ENCODE data around the gene ST8SIA1. TPM values are rescaled to one million over a fixed set of nuclear protein-coding genes. Genes with fewer than 3 reads are reported as not detected.
A peak's percentile ranks its signal among the peaks of the same experiment; 100 is the strongest.

ST8SIA1 gene
- total RNA-seq, 3 donors from 2014 or later, result 1.5 to 4.0 (median 1.6) TPM

DNA sequence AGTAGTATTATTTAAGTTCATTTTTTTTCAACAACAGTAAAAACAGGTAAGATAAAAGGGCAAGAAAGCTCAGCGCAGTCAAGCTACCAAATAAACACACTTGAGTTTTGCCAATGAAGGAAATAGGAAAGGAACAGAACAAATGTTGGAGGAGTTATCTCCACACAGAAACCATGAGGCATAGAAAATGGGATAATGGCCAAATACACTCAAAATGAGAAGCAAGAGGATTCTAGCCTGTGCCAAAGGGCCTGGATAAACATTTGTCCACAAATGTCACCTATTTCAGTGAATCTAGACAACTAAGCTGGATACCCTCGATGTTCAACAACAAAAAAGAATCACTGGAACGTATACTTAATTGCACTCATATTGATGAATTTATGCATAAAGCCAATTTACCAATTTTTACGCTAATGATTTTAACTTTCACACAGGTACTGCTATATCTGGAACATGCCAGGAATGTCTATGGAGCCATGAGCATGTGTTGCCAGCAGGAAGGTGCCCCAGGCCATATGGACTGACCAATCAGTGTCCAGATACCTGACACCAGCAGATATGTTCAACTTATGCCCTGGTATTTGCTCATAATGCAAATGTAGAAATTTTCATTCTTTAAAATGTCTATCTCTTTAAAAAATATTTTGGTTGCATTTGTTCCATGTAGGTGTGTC is 21.1 kb downstream of the ST8SIA1 start:
- no peak for ATAC-seq
- H3K36me3 Mint-ChIP-seq (ENCODE audit: insufficient read depth), result peaks cover 1% of the 10 kb centered on the region
- no peak overlapping the region for H3K4me3 Mint-ChIP-seq
- H3K9me3 Mint-ChIP-seq, result no peaks in the 10 kb centered on the region
- peaks cover 16% of the 10 kb centered on the region for H3K4me1 Mint-ChIP-seq (ENCODE audit: low read depth)
- DNase-seq, result no peak
- H3K27me3 Mint-ChIP-seq (ENCODE audit: low read depth), result no peaks in the 10 kb centered on the region

DNA sequence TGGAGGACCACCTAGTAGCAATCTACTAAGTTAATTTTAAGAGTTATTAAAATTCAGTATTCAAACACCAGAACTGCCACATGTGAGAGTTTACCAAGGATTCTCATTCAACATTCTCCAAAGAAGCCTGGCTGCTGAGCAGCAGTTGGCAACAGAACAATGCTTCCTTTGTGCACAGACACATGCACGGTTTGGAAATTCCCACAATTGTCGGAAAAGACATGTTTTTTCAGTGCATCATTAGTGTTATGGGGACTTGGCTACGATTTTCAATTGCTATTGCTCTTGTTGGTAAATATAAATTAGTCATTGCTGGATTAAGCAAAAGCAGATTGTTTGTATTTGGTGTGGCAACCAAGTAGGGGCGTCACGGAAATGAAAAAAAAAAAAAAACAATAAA is 22.2 kb downstream of the ST8SIA1 start:
- no peak overlapping the region for H3K4me3 Mint-ChIP-seq
- H3K27me3 Mint-ChIP-seq (ENCODE audit: low read depth), result no peaks in the 10 kb centered on the region
- ATAC-seq (no peak), DNase-seq (no peak)
- peaks cover 3% of the 10 kb centered on the region for H3K36me3 Mint-ChIP-seq (ENCODE audit: insufficient read depth)
- no peaks in the 10 kb centered on the region for H3K9me3 Mint-ChIP-seq
- peaks cover 16% of the 10 kb centered on the region for H3K4me1 Mint-ChIP-seq (ENCODE audit: low read depth)

DNA sequence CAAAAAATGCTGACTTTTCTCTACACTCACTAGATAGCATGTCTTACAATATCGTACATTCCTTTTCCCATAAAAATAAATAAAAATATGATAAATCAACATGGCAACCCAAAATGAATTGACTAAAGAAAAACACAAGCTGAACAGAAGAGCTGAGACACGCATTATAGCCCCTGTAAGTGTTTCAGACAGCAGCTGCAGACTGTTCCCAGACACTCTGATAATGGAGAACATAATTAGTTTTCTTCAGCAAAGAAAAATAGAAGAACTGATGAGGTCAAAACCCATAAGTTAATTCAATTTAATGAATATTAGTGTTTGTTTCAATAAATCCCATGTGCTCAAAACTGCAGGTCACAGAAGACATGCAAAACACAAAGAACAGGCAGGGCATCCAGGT is 23.8 kb downstream of the ST8SIA1 start:
- H3K4me3 Mint-ChIP-seq, result no peak overlapping the region
- no peaks in the 10 kb centered on the region for H3K27me3 Mint-ChIP-seq (ENCODE audit: low read depth)
- ATAC-seq (no peak), DNase-seq (no peak)
- peaks cover 14% of the 10 kb centered on the region for H3K4me1 Mint-ChIP-seq (ENCODE audit: low read depth)
- H3K36me3 Mint-ChIP-seq (ENCODE audit: insufficient read depth), result peaks cover 7% of the 10 kb centered on the region
- no peaks in the 10 kb centered on the region for H3K9me3 Mint-ChIP-seq

DNA sequence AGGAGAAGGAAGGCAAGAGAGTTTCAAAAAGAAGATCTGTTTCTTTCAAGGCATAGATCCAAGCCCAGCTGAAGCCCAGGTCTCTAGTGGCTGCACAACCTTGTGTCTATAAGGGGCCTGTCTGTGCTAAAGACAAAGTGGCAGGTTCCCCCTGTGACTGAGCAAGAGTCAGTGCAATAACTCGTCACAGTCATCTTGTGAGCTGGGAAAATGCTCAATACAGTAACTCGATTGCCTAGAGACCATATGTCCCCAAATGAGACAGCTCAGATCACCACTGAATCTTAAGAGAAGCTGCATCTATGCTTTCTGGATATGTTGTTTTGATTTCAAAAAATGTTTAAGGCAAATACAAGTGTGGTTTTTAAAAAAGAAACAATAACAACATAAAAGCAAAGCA is 24.2 kb downstream of the ST8SIA1 start:
- no peaks in the 10 kb centered on the region for H3K27me3 Mint-ChIP-seq (ENCODE audit: low read depth)
- H3K36me3 Mint-ChIP-seq (ENCODE audit: insufficient read depth), result peaks cover 7% of the 10 kb centered on the region
- H3K4me1 Mint-ChIP-seq (ENCODE audit: low read depth), result peaks cover 12% of the 10 kb centered on the region
- DNase-seq, result no peak
- H3K9me3 Mint-ChIP-seq, result no peaks in the 10 kb centered on the region
- no peak for ATAC-seq
- H3K4me3 Mint-ChIP-seq, result no peak overlapping the region

DNA sequence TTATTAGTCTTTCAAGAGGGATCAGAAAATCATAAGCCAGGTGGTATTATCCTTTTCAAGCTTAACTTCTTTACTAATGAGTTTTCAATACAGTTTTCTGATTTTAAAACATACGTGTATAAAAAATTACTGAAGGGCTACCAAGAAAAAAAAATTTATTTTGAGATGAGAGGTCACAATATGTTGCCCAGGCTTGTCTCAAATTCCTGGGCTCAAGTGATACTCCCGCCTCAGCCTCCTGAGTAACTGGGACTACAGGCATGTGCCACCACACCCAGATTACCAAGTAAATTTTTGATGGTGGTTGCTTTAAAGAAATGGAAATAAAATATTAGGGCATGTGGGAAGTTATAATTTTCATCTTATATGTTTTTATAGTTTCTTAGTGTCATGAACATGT is 26.7 kb downstream of the ST8SIA1 start:
- Mint-ChIP-seq H3K9me3 (no peaks in the 10 kb centered on the region), H3K27me3 (ENCODE audit: low read depth) (no peaks in the 10 kb centered on the region), H3K4me1 (ENCODE audit: low read depth) (peaks cover 7% of the 10 kb centered on the region), H3K4me3 (no peak overlapping the region), H3K36me3 (ENCODE audit: insufficient read depth) (peaks cover 7% of the 10 kb centered on the region)
- ATAC-seq (no peak), DNase-seq (no peak)

DNA sequence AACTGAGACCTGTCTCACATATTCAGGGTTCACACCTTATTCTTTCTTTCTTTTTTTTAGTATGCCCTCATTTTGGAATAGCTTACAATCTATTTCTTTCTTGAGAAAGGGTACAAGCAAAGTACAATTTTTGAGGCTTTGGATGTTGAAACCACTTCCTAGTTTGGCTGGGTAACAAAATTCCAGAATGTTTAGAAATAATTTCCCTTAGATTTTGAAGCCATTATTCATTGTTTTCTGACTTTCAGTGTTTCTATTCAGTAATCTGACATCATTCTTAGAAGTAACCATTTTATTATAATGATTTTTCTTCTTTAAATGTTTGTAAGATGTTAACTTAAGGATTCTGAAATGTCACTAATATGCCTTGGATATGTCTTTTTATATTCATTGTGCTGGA is 28.2 kb downstream of the ST8SIA1 start:
- no peak for ATAC-seq
- DNase-seq, result no peak
- H3K4me3 Mint-ChIP-seq, result no peak overlapping the region
- H3K27me3 Mint-ChIP-seq (ENCODE audit: low read depth), result no peaks in the 10 kb centered on the region
- peaks cover 9% of the 10 kb centered on the region for H3K36me3 Mint-ChIP-seq (ENCODE audit: insufficient read depth)
- peaks cover 4% of the 10 kb centered on the region for H3K9me3 Mint-ChIP-seq
- H3K4me1 Mint-ChIP-seq (ENCODE audit: low read depth), result no peaks in the 10 kb centered on the region

DNA sequence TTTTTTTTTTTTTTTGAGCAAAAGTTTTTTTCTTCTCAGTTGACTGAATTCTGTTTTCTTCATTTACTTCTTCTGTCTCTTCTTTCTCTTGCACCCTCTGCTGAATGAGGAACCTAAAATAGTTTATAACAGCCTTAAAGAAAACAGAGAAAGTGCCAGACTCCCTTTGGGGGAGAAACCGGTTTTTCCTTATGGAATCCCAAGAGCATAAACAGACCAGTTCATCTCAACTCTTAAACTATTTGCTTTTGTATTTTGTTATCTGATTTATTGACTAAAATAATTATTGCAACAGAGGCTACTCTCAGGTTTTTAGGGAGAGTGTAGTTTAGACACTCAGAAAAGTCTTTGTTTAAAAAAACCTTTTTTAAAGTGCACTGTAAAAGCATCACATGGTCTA is 30.2 kb downstream of the ST8SIA1 start:
- H3K27me3 Mint-ChIP-seq (ENCODE audit: low read depth), result no peaks in the 10 kb centered on the region

DNA sequence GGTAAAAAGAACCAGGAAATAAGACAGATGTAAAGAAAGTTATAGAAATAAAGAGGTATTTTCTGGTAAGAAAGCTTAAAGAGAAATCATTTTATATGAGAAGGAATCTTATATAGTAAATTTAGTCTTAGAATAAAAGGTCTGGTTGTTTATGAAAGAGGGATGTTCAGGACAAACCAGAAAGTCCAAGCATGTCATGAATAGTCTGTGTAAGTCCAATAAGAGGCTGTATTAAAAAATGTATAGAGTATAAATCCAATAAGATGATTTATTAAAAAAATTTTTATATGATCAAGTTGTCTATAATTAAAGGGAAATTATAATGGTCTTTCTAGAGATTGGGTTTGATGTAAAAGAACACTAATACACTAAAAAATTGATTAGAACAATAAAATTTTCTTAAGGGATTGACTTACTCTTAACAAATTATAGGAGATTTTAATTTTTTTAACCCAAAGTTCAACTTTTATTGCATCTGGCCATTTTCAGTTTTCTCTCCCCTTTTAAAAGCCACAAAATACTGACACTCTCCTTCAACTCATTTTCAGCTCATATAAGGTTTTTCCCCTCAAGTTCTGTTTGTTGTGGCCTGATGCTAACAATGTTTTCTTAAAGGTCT is 35.1 kb downstream of the ST8SIA1 start:
- peaks cover 6% of the 10 kb centered on the region for H3K36me3 Mint-ChIP-seq (ENCODE audit: insufficient read depth)
- no peaks in the 10 kb centered on the region for H3K4me1 Mint-ChIP-seq (ENCODE audit: low read depth)
- H3K4me3 Mint-ChIP-seq, result no peak overlapping the region
- no peak for DNase-seq
- H3K27me3 Mint-ChIP-seq (ENCODE audit: low read depth), result no peaks in the 10 kb centered on the region
- ATAC-seq, result no peak
- H3K9me3 Mint-ChIP-seq, result peaks cover 19% of the 10 kb centered on the region

More for the DNA sequence above, 30.2 kb downstream of the ST8SIA1 start:
- no peak for DNase-seq
- H3K9me3 Mint-ChIP-seq, result peaks cover 14% of the 10 kb centered on the region
- no peaks in the 10 kb centered on the region for H3K4me1 Mint-ChIP-seq (ENCODE audit: low read depth)
- peaks cover 8% of the 10 kb centered on the region for H3K36me3 Mint-ChIP-seq (ENCODE audit: insufficient read depth)
- ATAC-seq, result no peak
- H3K4me3 Mint-ChIP-seq, result no peak overlapping the region

DNA sequence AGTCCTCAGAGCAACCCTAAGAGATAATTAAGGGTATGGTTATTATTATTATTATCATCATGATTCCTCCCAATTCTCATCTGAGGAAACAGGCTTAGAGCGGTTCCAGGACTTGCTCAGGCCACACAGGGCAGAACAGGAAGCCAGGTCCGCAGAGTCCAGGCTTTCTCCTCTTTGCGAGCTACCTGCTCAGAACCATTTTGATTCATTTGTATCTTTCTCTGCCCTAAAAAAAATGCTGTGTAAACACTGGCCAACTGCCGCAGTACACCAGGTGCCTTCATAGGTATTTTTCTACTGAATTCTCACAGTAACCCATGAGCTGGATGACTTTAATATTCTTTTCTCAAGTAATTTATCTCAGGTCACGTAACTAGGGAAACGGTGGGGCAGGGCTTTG is 45.3 kb downstream of the ST8SIA1 start:
- Mint-ChIP-seq H3K4me3 (no peak overlapping the region), H3K27me3 (ENCODE audit: low read depth) (no peaks in the 10 kb centered on the region), H3K4me1 (ENCODE audit: low read depth) (peaks cover 28% of the 10 kb centered on the region), H3K36me3 (ENCODE audit: insufficient read depth) (peaks cover 2% of the 10 kb centered on the region), H3K9me3 (no peaks in the 10 kb centered on the region)
- no peak for ATAC-seq
- DNase-seq, result no peak

DNA sequence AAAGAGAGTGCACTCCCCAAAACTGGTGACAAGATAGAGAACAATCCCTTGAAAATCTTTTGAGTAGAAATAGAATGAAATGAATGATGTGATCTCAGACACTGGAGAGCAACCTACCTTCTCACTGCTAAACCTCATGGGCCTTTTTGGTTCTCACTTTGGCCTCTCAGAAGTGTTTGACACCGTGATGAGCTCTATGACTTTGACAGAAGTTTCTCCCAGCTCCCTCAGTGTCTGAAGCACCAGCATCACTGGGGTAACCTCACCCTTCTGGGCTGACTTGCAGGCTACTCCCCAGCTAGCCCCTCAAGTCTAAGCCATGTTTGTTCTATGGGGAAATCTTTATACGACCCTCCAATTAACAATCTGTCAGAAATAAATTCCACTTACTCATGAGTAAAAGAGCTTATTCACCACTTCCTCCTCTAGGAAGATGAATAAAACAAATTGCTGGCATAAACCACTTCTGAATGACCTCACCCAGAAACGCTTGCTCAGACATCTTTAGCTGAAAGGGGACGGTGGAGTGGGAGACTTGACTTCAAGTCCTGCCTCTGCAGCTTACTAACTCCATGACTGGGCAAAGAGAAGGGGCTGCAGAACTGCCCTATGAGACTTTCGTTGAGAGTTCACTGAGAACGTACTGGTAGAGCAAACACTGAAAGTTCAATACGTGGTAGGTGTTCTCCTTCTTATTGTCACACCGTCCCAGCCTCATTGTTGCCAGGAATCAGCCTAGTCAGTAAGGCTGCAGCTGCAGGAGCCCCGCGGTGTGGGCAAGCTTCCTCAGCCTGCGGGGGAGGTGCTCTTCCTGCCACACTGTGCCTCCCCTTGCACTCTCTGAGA is 46.5 kb downstream of the ST8SIA1 start:
- peaks cover 28% of the 10 kb centered on the region for H3K4me1 Mint-ChIP-seq (ENCODE audit: low read depth)
- peak; percentile 79 to 87 for ATAC-seq
- peak overlapping the region; percentile 64 for H3K4me3 Mint-ChIP-seq
- peak; percentile 7 for DNase-seq
- no peaks in the 10 kb centered on the region for H3K27me3 Mint-ChIP-seq (ENCODE audit: low read depth)
- H3K9me3 Mint-ChIP-seq, result no peaks in the 10 kb centered on the region
- peaks cover 2% of the 10 kb centered on the region for H3K36me3 Mint-ChIP-seq (ENCODE audit: insufficient read depth)

DNA sequence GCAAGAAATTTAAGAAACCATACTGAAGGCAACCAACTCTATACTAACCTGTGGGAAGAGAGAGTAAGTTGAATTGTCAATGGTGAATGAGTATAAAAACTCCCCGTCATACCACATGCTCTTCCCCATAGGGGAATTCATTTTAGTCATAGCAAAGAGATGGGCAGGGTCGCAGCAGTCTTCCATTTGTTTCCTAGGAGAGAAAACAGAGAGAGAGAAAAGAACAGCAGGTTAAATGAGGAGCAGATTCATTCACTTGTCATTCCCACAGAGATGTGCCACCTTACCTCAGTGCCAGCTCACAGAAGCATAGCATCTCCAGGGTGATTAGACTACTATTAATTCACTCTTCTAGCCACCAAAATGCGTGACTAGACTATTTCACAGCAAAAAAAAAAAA is 47.4 kb downstream of the ST8SIA1 start:
- Mint-ChIP-seq H3K36me3 (ENCODE audit: insufficient read depth) (peaks cover 2% of the 10 kb centered on the region), H3K9me3 (no peaks in the 10 kb centered on the region), H3K4me1 (ENCODE audit: low read depth) (peaks cover 28% of the 10 kb centered on the region), H3K27me3 (ENCODE audit: low read depth) (no peaks in the 10 kb centered on the region), H3K4me3 (no peak overlapping the region)
- no peak for DNase-seq
- no peak for ATAC-seq

DNA sequence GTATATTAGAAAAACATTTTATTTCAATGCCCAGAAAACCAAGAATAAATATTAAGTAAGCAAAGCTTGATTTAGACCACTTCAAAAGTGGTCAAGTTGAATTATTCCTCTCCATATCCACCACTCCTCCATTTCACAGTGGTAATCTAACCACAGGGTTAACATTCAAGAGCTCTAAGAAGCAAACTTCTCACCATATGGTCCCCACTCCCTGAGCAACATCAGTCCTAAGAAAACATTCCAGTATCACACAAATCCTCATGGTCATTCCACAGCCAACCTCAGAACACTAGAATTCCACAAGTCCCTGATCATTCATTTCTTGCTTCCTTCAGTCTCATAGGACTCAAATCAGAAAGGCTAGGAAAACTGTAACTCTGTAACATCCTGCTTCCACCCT is 47.9 kb downstream of the ST8SIA1 start:
- DNase-seq (no peak), ATAC-seq (no peak)
- no peak overlapping the region for H3K4me3 Mint-ChIP-seq
- peaks cover 2% of the 10 kb centered on the region for H3K36me3 Mint-ChIP-seq (ENCODE audit: insufficient read depth)
- no peaks in the 10 kb centered on the region for H3K27me3 Mint-ChIP-seq (ENCODE audit: low read depth)
- peaks cover 28% of the 10 kb centered on the region for H3K4me1 Mint-ChIP-seq (ENCODE audit: low read depth)
- H3K9me3 Mint-ChIP-seq, result no peaks in the 10 kb centered on the region

DNA sequence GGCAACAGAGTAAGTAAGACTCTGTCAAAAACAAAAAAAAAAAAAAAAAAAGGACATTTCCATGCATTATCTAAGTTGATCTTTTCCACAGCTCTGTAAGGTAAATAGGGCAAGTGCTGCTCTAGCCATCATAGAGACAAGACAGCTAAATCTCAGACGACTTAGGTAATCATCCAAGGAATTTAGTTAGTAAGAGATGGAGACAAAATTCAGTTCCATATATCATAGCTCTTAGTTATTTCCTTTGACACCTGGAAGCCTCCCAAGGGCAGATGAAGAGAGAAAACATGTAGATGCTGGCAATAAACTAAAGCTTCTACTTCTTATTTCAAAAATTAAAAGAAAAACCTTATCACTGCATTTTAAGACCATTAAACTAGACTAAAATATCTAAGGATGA is 48.7 kb downstream of the ST8SIA1 start:
- peaks cover 2% of the 10 kb centered on the region for H3K36me3 Mint-ChIP-seq (ENCODE audit: insufficient read depth)
- ATAC-seq, result no peak
- H3K27me3 Mint-ChIP-seq (ENCODE audit: low read depth), result no peaks in the 10 kb centered on the region
- peaks cover 28% of the 10 kb centered on the region for H3K4me1 Mint-ChIP-seq (ENCODE audit: low read depth)
- no peak for DNase-seq
- H3K4me3 Mint-ChIP-seq, result no peak overlapping the region
- H3K9me3 Mint-ChIP-seq, result no peaks in the 10 kb centered on the region

DNA sequence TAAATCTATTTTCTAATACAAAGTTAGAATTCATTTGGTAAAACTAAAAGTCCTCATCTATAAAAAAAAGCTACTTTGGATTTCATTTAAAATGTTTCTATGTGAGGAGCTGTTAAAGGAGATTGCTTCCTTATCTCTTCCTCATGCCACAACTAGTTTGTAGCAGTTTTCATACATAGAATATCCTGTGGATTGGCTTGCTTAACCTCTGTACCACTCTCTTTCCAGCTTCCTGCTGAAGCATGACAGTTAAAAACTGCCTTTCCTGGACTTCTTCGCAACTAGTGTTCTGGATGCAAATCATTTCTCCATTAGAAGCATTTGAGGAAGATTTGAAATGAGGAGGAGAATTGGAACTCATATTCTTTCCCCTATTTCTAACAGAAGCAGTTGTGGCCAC is 49.6 kb downstream of the ST8SIA1 start:
- DNase-seq (no peak), ATAC-seq (no peak)
- H3K9me3 Mint-ChIP-seq, result no peaks in the 10 kb centered on the region
- H3K27me3 Mint-ChIP-seq (ENCODE audit: low read depth), result no peaks in the 10 kb centered on the region
- peaks cover 28% of the 10 kb centered on the region for H3K4me1 Mint-ChIP-seq (ENCODE audit: low read depth)
- peaks cover 4% of the 10 kb centered on the region for H3K36me3 Mint-ChIP-seq (ENCODE audit: insufficient read depth)
- no peak overlapping the region for H3K4me3 Mint-ChIP-seq

DNA sequence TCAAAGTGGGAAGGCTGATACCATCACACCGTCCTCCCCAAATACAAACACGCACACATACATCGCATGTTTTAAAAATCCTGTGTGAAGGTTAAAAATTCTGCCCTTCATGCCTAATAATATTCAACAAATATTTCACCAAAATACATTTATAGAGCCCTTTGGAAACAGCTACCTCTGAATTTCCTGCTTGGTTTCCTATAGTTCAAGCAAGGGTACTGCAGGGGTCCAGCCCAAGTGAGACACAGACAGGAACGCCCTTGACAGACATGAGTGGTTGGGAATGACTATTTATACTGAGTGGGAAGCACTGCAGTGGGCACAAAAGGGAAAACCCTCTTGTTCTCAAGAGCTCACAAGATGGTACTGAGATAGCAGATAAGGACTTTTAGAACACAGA is 51.0 kb downstream of the ST8SIA1 start:
- peaks cover 20% of the 10 kb centered on the region for H3K4me1 Mint-ChIP-seq (ENCODE audit: low read depth)

More for the DNA sequence above, 51.0 kb downstream of the ST8SIA1 start:
- Mint-ChIP-seq H3K36me3 (ENCODE audit: insufficient read depth) (peaks cover 13% of the 10 kb centered on the region), H3K4me3 (no peak overlapping the region), H3K27me3 (ENCODE audit: low read depth) (no peaks in the 10 kb centered on the region), H3K9me3 (no peaks in the 10 kb centered on the region)
- DNase-seq (no peak), ATAC-seq (no peak)

Data from activated T-cell treated with anti-CD3 and anti-CD28 coated beads, Interleukin-2, amount 50 U/mL, for 4 hours (primary cell).